ENCODE measurements around the gene NTM.

DNA sequence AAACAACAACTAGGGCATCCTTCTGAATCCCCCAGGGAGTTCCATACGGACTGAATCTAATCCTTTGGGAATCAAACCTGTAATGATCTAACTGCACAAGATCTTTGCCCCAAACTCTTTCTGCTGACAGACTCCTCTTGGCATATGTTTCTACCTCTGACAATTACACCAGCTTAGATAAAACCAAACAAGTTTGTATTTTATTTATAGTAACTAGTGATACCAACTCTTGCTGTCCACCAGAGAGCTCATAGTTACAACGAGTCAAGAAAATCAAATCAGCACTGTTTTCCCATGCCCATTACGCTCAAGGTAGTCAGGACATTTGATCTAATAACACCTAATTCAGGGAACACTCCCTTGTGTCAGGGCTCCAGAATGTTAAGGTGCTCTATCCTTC lies 972.0 kb downstream of the NTM start:
- TF ChIP-seq, protein P1, sequence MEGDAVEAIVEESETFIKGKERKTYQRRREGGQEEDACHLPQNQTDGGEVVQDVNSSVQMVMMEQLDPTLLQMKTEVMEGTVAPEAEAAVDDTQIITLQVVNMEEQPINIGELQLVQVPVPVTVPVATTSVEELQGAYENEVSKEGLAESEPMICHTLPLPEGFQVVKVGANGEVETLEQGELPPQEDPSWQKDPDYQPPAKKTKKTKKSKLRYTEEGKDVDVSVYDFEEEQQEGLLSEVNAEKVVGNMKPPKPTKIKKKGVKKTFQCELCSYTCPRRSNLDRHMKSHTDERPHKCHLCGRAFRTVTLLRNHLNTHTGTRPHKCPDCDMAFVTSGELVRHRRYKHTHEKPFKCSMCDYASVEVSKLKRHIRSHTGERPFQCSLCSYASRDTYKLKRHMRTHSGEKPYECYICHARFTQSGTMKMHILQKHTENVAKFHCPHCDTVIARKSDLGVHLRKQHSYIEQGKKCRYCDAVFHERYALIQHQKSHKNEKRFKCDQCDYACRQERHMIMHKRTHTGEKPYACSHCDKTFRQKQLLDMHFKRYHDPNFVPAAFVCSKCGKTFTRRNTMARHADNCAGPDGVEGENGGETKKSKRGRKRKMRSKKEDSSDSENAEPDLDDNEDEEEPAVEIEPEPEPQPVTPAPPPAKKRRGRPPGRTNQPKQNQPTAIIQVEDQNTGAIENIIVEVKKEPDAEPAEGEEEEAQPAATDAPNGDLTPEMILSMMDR (conservative IDR thresholded peaks at IDR 0.05; ENCODE audit: low read depth, low read length) = no peak
- TF ChIP-seq EZH2 (IDR thresholded peaks at IDR 0.05; ENCODE audit: borderline replicate concordance, low read depth, low read length, poor library complexity, severe bottlenecking) = no peak
